LNCaP clone FGC (cell line): ENCODE measurements around the gene CDC45.

Experiments
- DNase-seq: peaks from one replicate; pipeline ENCODE4 v3.0.0-alpha.2; 2011; ENCODE audit warnings: low read depth
- H3K4me3 ChIP-seq: 2 replicates; pipeline ENCODE4 v1.5.1; 2011; ENCODE audit warnings: mild to moderate bottlenecking, low read depth, low read length, control low read depth
- CTCF ChIP-seq: IDR thresholded peaks from 2 replicates; pipeline ENCODE4 v1.5.1; 2012; ENCODE audit warnings: mild to moderate bottlenecking; ENCODE audit not compliant: control insufficient read depth, insufficient read depth; ENCODE audit errors: extremely low read depth

Gene CDC45

DNA sequence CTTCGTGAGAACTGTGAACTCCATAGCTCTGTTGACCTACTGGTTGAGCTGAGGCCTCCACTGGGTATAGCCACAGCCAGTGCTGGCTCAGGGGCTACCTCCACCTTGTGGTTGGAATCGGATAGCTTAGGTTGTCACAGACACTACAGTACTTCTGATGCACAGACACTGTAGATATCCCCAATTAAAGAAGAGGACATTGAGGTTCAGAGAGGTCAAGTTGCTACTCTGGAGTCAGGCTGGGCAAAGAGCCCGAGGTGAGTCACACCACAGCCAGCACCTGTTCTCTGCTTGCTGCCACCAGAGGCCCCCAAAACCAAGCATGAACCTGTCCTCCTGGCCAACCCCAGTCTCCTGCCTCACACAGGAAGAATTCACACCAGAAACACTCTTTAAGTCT lies 6.1 kb upstream of the CDC45 start:
- DNase-seq: no peak
- no peak for TF ChIP-seq CTCF
- no peak overlapping the region for H3K4me3 ChIP-seq

DNA sequence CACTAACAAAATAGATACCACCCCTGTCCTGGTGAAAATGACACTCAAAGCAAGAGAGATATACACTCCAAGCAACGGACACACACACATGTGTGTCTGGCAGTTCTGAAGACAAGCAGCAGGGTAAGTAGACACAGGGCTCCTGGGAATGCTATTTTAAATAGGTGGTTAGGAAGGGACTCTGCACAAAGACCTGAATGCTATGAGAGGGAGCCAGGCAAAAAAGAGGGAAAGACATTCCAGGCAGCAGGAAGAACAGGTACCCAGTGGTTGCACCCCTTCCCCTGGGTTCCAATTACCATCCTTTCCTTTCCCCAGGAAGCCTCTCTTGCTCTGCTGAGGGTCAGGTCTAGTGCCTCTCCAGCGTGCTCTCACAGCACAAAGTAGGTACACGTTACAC lies 3.7 kb upstream of the CDC45 start:
- no peak for DNase-seq
- H3K4me3 ChIP-seq: no peak overlapping the region
- no peak for TF ChIP-seq CTCF

DNA sequence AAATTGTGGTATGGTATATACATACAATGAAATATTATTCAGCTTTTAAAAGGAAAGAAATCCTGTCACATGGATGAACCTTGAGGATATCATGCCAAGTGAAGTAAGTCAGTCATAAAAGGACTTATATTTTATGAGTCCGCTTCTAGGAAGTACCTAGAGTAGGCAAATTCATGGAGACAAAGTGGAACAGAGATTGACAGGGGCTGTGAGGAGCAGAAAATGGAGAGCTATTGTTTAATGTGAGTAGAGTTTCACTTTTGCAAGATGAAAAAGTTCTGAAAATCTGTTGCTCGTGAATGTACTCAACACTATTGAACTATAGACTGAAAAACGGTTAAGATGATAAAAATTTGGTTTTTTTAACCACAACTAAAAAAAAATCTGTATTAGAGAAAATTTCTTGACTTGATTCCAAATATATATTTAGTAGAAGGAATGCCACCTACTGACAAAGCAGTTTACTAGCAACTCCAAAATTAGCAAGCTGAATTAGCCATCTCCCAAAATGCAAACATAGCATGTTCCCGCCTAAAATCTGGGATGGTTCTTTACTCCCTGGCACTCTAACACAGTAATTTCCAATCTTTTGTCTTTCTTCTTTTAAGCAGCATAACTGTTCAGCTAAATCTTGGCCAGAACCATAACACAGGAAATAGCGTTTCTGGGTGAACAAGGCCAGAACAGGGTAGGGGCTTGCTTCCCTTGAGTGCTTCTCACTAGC lies 2.2 kb upstream of the CDC45 start:
- no peak for DNase-seq
- TF ChIP-seq CTCF: peak; percentile 46
- H3K4me3 ChIP-seq: peak overlapping the region; percentile 92

- H3K4me3 ChIP-seq: peak overlapping the region; percentile 92
- no peak for DNase-seq
- TF ChIP-seq CTCF: no peak
These were observed 1.4 kb upstream of the CDC45 start for GRCh38 chr22:19478045-19478900.

DNA sequence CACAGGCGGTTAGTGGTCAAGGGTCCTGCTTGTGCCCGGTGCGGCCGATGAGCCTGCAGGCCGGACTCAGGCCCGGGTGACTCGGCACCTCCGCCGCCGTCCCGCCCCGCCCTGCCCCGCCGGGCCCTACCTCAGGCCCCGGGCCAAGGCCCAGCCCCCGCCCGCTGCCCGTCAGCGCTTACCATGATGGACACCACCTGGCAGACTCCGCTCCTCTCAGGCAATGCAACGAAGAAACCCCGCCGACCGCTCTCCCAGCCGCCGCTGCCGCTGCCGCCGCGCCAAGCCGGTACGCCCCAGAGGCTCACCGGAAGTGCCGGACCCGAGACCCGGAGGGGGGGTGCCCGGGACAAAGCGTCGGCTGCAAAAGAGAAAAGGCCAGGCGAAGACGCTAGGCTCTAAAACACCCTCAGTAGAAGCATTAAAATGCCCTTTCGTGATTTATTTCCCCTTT lies 792 bp upstream of the CDC45 start, which contains the start of gene UFD1:
Gene UFD1 (minus strand): TSS at position 293 of the 454 bp plus-strand sequence. CDS start 108 bp downstream, at position 185.
- DNase-seq: peak; percentile 31
- no peak for TF ChIP-seq CTCF
- H3K4me3 ChIP-seq: peak within 1 kb of the TSS; percentile 92

- no peak for DNase-seq
- no peak for TF ChIP-seq CTCF
- H3K4me3 ChIP-seq: peak overlapping the region; percentile 92
These were observed 451 bp downstream of the CDC45 start for GRCh38 chr22:19480173-19480568.

DNA sequence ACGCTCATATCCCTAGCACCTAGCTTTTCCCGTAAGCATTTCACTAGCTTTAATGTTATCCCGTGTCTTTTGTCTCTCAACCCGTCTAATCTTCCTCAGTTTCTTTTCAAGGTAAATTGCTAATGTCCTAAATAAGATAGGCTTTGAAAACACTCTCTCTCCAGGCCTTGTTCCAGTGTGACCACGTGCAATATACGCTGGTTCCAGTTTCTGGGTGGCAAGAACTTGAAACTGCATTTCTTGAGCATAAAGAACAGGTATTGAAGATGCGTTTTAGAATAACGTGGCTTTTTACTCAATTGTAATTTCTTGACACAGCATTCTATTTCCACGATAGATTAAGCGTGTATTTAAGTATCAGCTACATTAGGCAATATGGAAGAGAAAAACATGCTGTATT lies 1.1 kb downstream of the CDC45 start:
- no peak for TF ChIP-seq CTCF
- peak overlapping the region; percentile 92 for H3K4me3 ChIP-seq
- DNase-seq: no peak
